ENCODE results near the gene ABCA2.

DNA sequence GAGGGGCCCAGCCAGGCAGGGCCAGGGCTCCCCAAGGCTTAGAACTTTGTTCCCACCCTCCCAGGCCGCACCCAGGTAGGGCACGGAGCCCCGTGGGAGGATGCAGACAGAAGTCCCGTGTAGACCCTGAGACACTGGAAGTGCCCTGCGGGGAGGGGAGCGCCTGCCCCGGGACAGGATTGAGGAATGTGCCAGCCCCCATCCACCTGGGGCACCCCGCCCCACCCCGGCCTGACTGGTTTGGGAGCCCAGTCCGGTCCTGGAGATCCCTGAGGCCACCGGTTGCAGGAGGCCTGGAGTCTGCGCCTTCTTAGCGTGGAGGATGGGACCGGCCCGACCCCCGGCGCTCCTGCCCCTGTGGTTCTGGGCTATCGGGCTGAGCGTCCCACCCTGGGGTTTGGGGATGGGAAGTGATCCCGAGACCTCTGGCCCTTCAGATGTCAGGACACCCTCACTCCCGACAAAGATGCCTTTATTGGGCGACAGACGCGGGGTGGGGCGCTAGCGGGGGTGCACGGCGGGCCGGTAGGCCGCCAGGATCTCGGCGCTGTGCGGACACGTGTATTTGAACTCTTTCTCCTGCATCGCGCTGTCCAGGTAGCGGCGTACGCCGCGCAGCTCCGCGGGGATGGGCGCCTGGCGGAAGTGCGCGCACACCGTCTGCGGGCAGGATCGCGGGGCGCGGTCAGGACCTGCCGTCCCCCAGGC is 33.7 kb downstream of the ABCA2 start:
- TF ChIP-seq POLR2A (IDR thresholded peaks at IDR 0.05) (no peak), CTCF (IDR thresholded peaks at IDR 0.05) (no peak)
